Erythroblast (primary cell): Measurements from ENCODE around the gene HIGD1B.

Source experiments
- GATA1 ChIP-seq: IDR thresholded peaks from 2 replicates; pipeline ENCODE4 v1.6.1; 2011; ENCODE audit warnings: low read depth, mild to moderate bottlenecking, control low read depth, low read length, moderate library complexity
- POLR2A ChIP-seq: IDR thresholded peaks from 2 replicates; pipeline ENCODE4 v1.6.1; 2011; ENCODE audit warnings: mild to moderate bottlenecking, low read length

DNA sequence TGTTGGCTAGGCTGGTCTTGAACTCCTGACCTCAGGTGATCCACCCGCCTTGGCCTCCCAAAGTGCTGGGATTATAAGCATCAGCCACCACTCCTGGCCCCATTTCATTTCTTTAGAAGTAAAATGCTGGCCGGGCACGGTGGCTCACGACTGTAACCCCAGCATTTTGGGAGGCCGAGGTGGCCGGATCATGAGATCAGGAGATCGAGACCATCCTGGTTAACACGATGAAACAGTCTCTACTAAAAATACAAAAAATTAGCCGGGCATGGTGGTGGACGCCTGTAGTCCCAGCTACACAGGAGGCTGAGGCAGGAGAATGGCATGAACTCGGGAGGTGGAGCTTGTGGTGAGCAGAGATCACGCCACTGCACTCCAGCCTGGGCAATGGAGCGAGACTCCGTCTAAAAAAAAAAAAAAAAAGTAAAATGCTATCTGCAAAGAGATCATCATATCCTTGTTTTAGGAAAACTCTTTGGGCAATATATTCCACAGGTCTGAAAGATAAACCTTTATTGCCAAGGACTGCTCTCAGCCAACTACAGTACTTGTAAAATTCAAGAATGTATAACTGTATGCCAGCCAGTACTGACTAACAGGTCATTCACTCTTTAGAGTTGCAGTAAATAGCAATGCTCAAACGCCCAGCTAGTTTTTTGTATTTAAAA lies 21.4 kb upstream of the HIGD1B start:
- TF ChIP-seq POLR2A (no peak), GATA1 (no peak)
